Natural killer cell (primary cell): ENCODE data around the gene ACSL6. TPM values are rescaled to one million over a fixed set of nuclear protein-coding genes. Genes with fewer than 3 reads are reported as not detected.

ENCODE experiments used
- ATAC-seq, 3 donors: fragments of 150-1000 bp in 2 of 3; fragments of 200-7000 bp in 1 of 3; cut with Tn5 transposase; 1 replicate in 1 of 3; 2 replicates in 2 of 3; pipeline ENCODE4 v1.10.0; 2021; ENCODE audit warnings: mild to moderate bottlenecking in 2 of 3, moderate library complexity in 2 of 3
- DNase-seq, 2 donors: peaks; one replicate each; pipeline versions ENCODE4 v3.0.0 to v3.0.0-alpha.2; 2013 to 2021; ENCODE audit warnings: mixed read lengths in 1 of 2
- H3K27ac ChIP-seq: one replicate; pipeline ENCODE4 v1.5.1; 2013; ENCODE audit warnings: mild to moderate bottlenecking, low read length
- H3K27me3 ChIP-seq: one replicate; pipeline ENCODE4 v1.6.1; 2013; ENCODE audit warnings: low read length; ENCODE audit not compliant: control insufficient read depth, insufficient read depth
- H3K36me3 ChIP-seq: one replicate; pipeline ENCODE4 v1.6.1; 2013; ENCODE audit warnings: low read length; ENCODE audit not compliant: control insufficient read depth, insufficient read depth
- H3K4me1 ChIP-seq: one replicate; pipeline ENCODE4 v1.6.1; 2013; ENCODE audit warnings: low read length; ENCODE audit not compliant: control insufficient read depth, insufficient read depth
- H3K4me3 ChIP-seq: one replicate; pipeline ENCODE4 v1.5.1; 2013; ENCODE audit warnings: low read length
- H3K9me3 ChIP-seq: one replicate; pipeline ENCODE4 v1.6.1; 2013; ENCODE audit warnings: low read length; ENCODE audit not compliant: control insufficient read depth, insufficient read depth
- H3K27ac Mint-ChIP-seq, 2 donors: one replicate each; pipeline ENCODE4 v1.8.0; 2022; ENCODE audit warnings: mild to moderate bottlenecking in 2 of 2, mixed read lengths in 2 of 2, moderate library complexity in 1 of 2
- H3K27me3 Mint-ChIP-seq, 2 donors: one replicate each; pipeline ENCODE4 v1.8.0; 2022; ENCODE audit warnings: low read depth in 2 of 2, mixed read lengths in 2 of 2
- H3K36me3 Mint-ChIP-seq: one replicate; pipeline ENCODE4 v1.8.0; 2022; ENCODE audit warnings: mixed read lengths
- H3K4me1 Mint-ChIP-seq, 2 donors: one replicate each; pipeline ENCODE4 v1.8.0; 2022; ENCODE audit warnings: mixed read lengths in 2 of 2
- H3K4me3 Mint-ChIP-seq: one replicate; pipeline ENCODE4 v1.8.0; 2022; ENCODE audit warnings: mild to moderate bottlenecking, moderate library complexity, mixed read lengths
- H3K9me3 Mint-ChIP-seq, 2 donors: one replicate each; pipeline ENCODE4 v1.8.0; 2022; ENCODE audit warnings: mixed read lengths in 2 of 2
- WGBS: methylation state at CpG from one replicate; pipeline ENCODE4 v1.1.7; 2013; ENCODE audit warnings: missing lambda C conversion rate; ENCODE audit not compliant: insufficient coverage; 5-methylcytosine and 5-hydroxymethylcytosine counted together
- intact Hi-C: fragments of 100-400 bp; cut with micrococcal nuclease; formaldehyde crosslinking; loops from one replicate; pipeline ENCODE4 v1.14.2; 2022
- total RNA-seq, 4 donors: library from RNA; stranded (reverse); fragments of 120-200 nt in 1 of 4; gene quantifications; one replicate each; pipeline versions ENCODE4 v1.2.3 to v1.2.4, GENCODE V29; 2013 to 2022
- TF ChIP-seq, protein P1 (sequence below): fragments of 200-600 bp; IDR thresholded peaks from one replicate; pipeline ENCODE4 v1.8.0; 2022; ENCODE audit warnings: antibody characterized with exemption

Gene ACSL6
- total RNA-seq, 3 donors from 2014 or later (not counting 1 experiment from before 2014, with no cell fraction given): 2.1 to 2.2 (median 2.2) TPM

DNA sequence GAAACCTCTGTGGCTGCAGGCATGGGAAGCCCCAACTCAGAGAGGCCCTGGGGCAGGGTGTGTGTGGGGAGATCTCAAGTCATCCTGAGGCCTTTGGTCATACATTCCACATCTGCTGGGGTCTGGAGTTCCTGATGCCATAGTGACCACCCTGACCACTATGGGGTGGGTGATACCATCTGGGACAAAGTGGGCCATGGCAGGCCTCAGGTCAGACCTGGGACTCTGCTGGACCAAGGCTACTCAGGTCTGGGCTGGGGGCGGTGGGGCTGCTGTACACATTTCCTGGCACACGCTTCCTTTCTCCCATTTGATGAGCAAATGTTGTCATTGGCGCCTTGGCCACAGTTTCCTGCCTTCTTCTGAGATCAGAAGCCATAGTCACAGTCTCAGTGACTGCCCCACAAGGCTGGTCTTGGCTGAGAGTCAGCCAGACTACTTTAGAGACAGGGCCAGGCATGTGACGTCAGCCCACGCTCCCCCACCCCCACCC, 15.1 kb upstream of the ACSL6 start:
- Mint-ChIP-seq H3K4me3 (peak overlapping the region; percentile 32), H3K27me3 (peaks cover 9 to 16% of the 10 kb centered on the region in 2 donors), H3K9me3 (no peaks in the 10 kb centered on the region), H3K4me1 (peaks cover 5 to 24% of the 10 kb centered on the region in 2 donors), H3K27ac (no peak overlapping the region), H3K36me3 (no peaks in the 10 kb centered on the region)
- no peak overlapping the region for H3K4me3 ChIP-seq
- TF ChIP-seq, protein P1, sequence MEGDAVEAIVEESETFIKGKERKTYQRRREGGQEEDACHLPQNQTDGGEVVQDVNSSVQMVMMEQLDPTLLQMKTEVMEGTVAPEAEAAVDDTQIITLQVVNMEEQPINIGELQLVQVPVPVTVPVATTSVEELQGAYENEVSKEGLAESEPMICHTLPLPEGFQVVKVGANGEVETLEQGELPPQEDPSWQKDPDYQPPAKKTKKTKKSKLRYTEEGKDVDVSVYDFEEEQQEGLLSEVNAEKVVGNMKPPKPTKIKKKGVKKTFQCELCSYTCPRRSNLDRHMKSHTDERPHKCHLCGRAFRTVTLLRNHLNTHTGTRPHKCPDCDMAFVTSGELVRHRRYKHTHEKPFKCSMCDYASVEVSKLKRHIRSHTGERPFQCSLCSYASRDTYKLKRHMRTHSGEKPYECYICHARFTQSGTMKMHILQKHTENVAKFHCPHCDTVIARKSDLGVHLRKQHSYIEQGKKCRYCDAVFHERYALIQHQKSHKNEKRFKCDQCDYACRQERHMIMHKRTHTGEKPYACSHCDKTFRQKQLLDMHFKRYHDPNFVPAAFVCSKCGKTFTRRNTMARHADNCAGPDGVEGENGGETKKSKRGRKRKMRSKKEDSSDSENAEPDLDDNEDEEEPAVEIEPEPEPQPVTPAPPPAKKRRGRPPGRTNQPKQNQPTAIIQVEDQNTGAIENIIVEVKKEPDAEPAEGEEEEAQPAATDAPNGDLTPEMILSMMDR: no peak
- peak; percentile 53 to 82 for DNase-seq
- no peaks in the 10 kb centered on the region for H3K36me3 ChIP-seq
- WGBS: 36% methylated on average over 5 of the region's 5 CpGs
- H3K27me3 ChIP-seq: no peaks in the 10 kb centered on the region
- intact Hi-C loops: loop anchor here (2.0 kb wide), 2 partner anchors 30 to 72 kb away; no protein-coding TSS in a partner anchor
- peak overlapping the region; percentile 74 for H3K27ac ChIP-seq
- peak; percentile 86 to 92 (median 86) for ATAC-seq
- no peaks in the 10 kb centered on the region for H3K9me3 ChIP-seq
- peaks cover 34% of the 10 kb centered on the region for H3K4me1 ChIP-seq

DNA sequence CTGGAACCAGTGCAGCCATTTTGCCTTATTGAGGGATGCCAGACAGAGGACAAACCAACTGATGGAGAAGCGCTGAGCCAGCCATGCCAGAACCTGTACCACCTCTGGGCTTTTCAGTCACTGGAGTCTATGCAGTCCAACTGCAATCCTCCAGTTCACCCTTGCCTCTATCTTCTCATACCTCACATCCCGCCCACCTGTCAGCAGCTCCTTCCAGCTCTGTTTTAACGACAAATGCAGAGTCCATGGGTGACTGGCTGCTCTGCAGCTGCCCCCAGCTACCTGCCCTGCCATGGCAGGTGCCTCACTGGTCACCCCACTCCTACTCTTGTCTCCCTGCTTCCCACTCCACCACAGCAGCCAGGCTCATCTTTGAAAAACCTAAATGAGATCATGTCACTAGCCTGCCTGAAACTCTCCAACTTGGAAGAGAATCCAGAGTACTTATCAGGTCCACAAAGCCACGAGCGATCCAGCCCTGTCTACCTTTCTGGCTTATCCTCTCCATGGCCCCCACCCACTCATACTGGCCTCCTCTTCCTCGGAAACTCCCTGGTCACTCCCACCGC, 14.0 kb upstream of the ACSL6 start:
- TF ChIP-seq, protein P1: no peak
- Histone ChIP-seq H3K27ac (no peak overlapping the region), H3K4me3 (no peak overlapping the region), H3K4me1 (peaks cover 40% of the 10 kb centered on the region), H3K27me3 (no peaks in the 10 kb centered on the region), H3K9me3 (no peaks in the 10 kb centered on the region), H3K36me3 (no peaks in the 10 kb centered on the region)
- H3K27me3 Mint-ChIP-seq: peaks cover 7 to 13% of the 10 kb centered on the region in 2 donors
- ATAC-seq: no peak
- no peaks in the 10 kb centered on the region for H3K36me3 Mint-ChIP-seq
- DNase-seq: peak; percentile 1 to 11
- H3K27ac Mint-ChIP-seq: no peak overlapping the region
- H3K9me3 Mint-ChIP-seq: no peaks in the 10 kb centered on the region
- intact Hi-C loops: no loop called here
- H3K4me1 Mint-ChIP-seq: peaks cover 12 to 32% of the 10 kb centered on the region in 2 donors
- no peak overlapping the region for H3K4me3 Mint-ChIP-seq
- 94% methylated on average over 7 of the region's 7 CpGs for WGBS

DNA sequence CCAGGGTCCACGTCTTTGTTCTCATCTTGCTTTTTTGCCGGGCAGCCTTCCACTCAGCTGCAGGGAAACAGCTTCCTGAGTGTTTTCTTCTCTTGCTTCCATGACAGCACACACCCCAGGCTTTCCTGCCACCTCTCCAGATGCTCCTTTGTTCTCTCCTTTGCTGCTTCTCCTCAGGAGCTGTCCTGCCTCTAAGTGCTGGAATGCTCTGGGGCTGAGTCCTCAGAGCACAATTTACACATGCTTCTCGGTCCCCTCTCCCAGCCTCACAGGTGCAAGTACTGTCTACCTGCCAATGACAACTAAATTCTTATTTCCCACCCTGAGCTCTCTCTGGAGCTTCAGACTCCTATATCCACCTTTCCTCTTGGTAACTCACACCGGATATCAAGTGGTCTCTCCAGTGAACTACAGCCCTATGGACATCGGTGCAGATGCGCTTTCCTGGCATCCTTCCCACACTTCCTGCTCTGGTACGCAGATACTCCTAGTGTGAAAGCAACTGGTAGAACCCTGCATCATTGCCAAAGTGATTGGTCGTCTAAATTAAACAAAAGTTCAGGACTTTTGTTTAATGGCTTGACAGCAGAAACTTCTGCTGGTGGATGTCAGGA, 13.4 kb upstream of the ACSL6 start:
- Histone ChIP-seq H3K4me1 (peaks cover 45% of the 10 kb centered on the region), H3K4me3 (no peak overlapping the region), H3K27me3 (no peaks in the 10 kb centered on the region), H3K27ac (no peak overlapping the region), H3K36me3 (no peaks in the 10 kb centered on the region), H3K9me3 (no peaks in the 10 kb centered on the region)
- intact Hi-C loops: no loop called here
- peak; percentile 10 to 12 for DNase-seq
- Mint-ChIP-seq H3K9me3 (no peaks in the 10 kb centered on the region), H3K36me3 (no peaks in the 10 kb centered on the region), H3K4me1 (peaks cover 15 to 36% of the 10 kb centered on the region in 2 donors), H3K27me3 (peaks cover 1 to 7% of the 10 kb centered on the region in 2 donors), H3K4me3 (no peak overlapping the region), H3K27ac (no peak overlapping the region)
- ATAC-seq: no peak
- TF ChIP-seq, protein P1: no peak
- WGBS: 86% methylated on average over 8 of the region's 8 CpGs
